ENCODE data around the gene PPFIBP2. TPM values are rescaled to one million over a fixed set of nuclear protein-coding genes. Genes with fewer than 3 reads are reported as not detected.

PPFIBP2 gene
- total RNA-seq, 3 donors from 2014 or later, result 32.3 to 56.1 (median 43.3) TPM

GRCh38 chr11:7666292-7666866, 152.6 kb downstream of the PPFIBP2 start:
- H3K4me1 ChIP-seq, result no peaks in the 10 kb centered on the region
- intact Hi-C loops (cut with DNase I; ENCODE audit: low total_unique reads), result no loop called here
- H3K27me3 ChIP-seq, result no peaks in the 10 kb centered on the region
- TF ChIP-seq POLR2A (IDR thresholded peaks at IDR 0.05), result no peak
- no peak for TF ChIP-seq CTCF (IDR thresholded peaks at IDR 0.05)
- no peak for TF ChIP-seq POLR2AphosphoS5 (IDR thresholded peaks at IDR 0.05)
- no peaks in the 10 kb centered on the region for H3K36me3 ChIP-seq
- no peak overlapping the region for H3K27ac ChIP-seq
- DNase-seq (ENCODE audit: low spot score in 2 of 2), result no peak
- H3K4me3 ChIP-seq, result no peak overlapping the region
- no peaks in the 10 kb centered on the region for H3K9me3 ChIP-seq

GRCh38 chr11:7667460-7667859, 153.7 kb downstream of the PPFIBP2 start:
- Histone ChIP-seq H3K4me3 (no peak overlapping the region), H3K9me3 (no peaks in the 10 kb centered on the region), H3K27me3 (no peaks in the 10 kb centered on the region), H3K4me1 (peaks cover 0 to 3% of the 10 kb centered on the region in 2 donors), H3K36me3 (no peaks in the 10 kb centered on the region), H3K27ac (no peak overlapping the region)
- no peak for DNase-seq (ENCODE audit: low spot score in 2 of 2)
- intact Hi-C loops (cut with DNase I; ENCODE audit: low total_unique reads), result no loop called here
- no peak for TF ChIP-seq POLR2A (IDR thresholded peaks at IDR 0.05)
- TF ChIP-seq CTCF (IDR thresholded peaks at IDR 0.05), result no peak
- TF ChIP-seq POLR2AphosphoS5 (IDR thresholded peaks at IDR 0.05), result no peak

- no peaks in the 10 kb centered on the region for H3K36me3 ChIP-seq
- H3K4me1 ChIP-seq, result peaks cover 0 to 10% of the 10 kb centered on the region in 2 donors
- no peak overlapping the region for H3K4me3 ChIP-seq
- intact Hi-C loops (cut with DNase I; ENCODE audit: low total_unique reads), result no loop called here
- no peak for DNase-seq (ENCODE audit: low spot score in 2 of 2)
- TF ChIP-seq POLR2AphosphoS5 (IDR thresholded peaks at IDR 0.05), result no peak
- peak overlapping the region in 1 of 2 donors; percentile 65 for H3K27ac ChIP-seq
- no peaks in the 10 kb centered on the region for H3K27me3 ChIP-seq
- H3K9me3 ChIP-seq, result no peaks in the 10 kb centered on the region
Measured at GRCh38 chr11:7668464-7668863, 154.7 kb downstream of the PPFIBP2 start.

GRCh38 chr11:7668911-7669310, 155.1 kb downstream of the PPFIBP2 start:
- H3K36me3 ChIP-seq, result no peaks in the 10 kb centered on the region
- peaks cover 0 to 10% of the 10 kb centered on the region in 2 donors for H3K4me1 ChIP-seq
- TF ChIP-seq POLR2AphosphoS5 (IDR thresholded peaks at IDR 0.05) (no peak), CTCF (IDR thresholded peaks at IDR 0.05) (no peak), POLR2A (IDR thresholded peaks at IDR 0.05) (no peak)
- H3K27ac ChIP-seq, result peak overlapping the region in 1 of 2 donors; percentile 65
- no peak overlapping the region for H3K4me3 ChIP-seq
- no peaks in the 10 kb centered on the region for H3K9me3 ChIP-seq
- H3K27me3 ChIP-seq, result no peaks in the 10 kb centered on the region
- intact Hi-C loops (cut with DNase I; ENCODE audit: low total_unique reads), result no loop called here
- DNase-seq (ENCODE audit: low spot score in 2 of 2), result no peak

GRCh38 chr11:7670641-7671040, 156.8 kb downstream of the PPFIBP2 start:
- H3K4me1 ChIP-seq, result peaks cover 0 to 10% of the 10 kb centered on the region in 2 donors
- no peaks in the 10 kb centered on the region for H3K27me3 ChIP-seq
- no peak overlapping the region for H3K4me3 ChIP-seq
- H3K36me3 ChIP-seq, result no peaks in the 10 kb centered on the region
- intact Hi-C loops (cut with DNase I; ENCODE audit: low total_unique reads), result no loop called here
- TF ChIP-seq POLR2A (IDR thresholded peaks at IDR 0.05) (no peak), POLR2AphosphoS5 (IDR thresholded peaks at IDR 0.05) (no peak), CTCF (IDR thresholded peaks at IDR 0.05) (no peak)
- H3K27ac ChIP-seq, result peak overlapping the region; percentile 58 to 75
- no peak for DNase-seq (ENCODE audit: low spot score in 2 of 2)
- H3K9me3 ChIP-seq, result no peaks in the 10 kb centered on the region

All from breast epithelium (tissue), 4 donors.